Neural cell (in vitro differentiated cells): ENCODE measurements around the gene TSPAN31. TPM values are rescaled to one million over a fixed set of nuclear protein-coding genes. Genes with fewer than 3 reads are reported as not detected.

ENCODE experiments used
- H2AFZ ChIP-seq: fragments of 200-600, 300-800 bp; sonication (generic), shearing (Covaris generic); 2 replicates; pipeline ENCODE4 v1.6.0; 2014; ENCODE audit warnings: low read depth, mild to moderate bottlenecking, antibody characterized with exemption, low read length, moderate library complexity
- H3F3A ChIP-seq: fragments of 200-600 bp; shearing (Covaris generic); 2 replicates; pipeline ENCODE4 v1.6.1; 2016; ENCODE audit warnings: mild to moderate bottlenecking, moderate library complexity, mixed read lengths, antibody characterized with exemption, low read length; ENCODE audit not compliant: insufficient read depth, poor library complexity, severe bottlenecking
- H3K27ac ChIP-seq: fragments of 200-600, 300-800 bp; sonication (generic), shearing (Covaris generic); 2 replicates; pipeline ENCODE4 v1.5.1; 2014; ENCODE audit warnings: mild to moderate bottlenecking, low read length, moderate library complexity
- H3K27me3 ChIP-seq: fragments of 300-800, 200-600 bp; sonication (generic), shearing (Covaris generic); 2 replicates; pipeline ENCODE4 v1.6.0; 2014; ENCODE audit warnings: mild to moderate bottlenecking, low read depth, low read length, moderate library complexity; ENCODE audit not compliant: insufficient read depth
- H3K36me3 ChIP-seq: fragments of 300-800, 200-600 bp; sonication (generic), shearing (Covaris generic); 2 replicates; pipeline ENCODE4 v1.5.1; 2014; ENCODE audit warnings: mild to moderate bottlenecking, antibody characterized with exemption, low read length, moderate library complexity; ENCODE audit not compliant: insufficient read depth
- H3K4me2 ChIP-seq: fragments of 300-800, 200-600 bp; sonication (generic), shearing (Covaris generic); 2 replicates; pipeline ENCODE4 v1.6.0; 2014; ENCODE audit warnings: mild to moderate bottlenecking, low read length
- H3K4me3 ChIP-seq: fragments of 300-800, 200-600 bp; sonication (generic), shearing (Covaris generic); 2 replicates; pipeline ENCODE4 v1.5.1; 2014; ENCODE audit warnings: mild to moderate bottlenecking, low read length, moderate library complexity
- H3K79me2 ChIP-seq: fragments of 200-600 bp; shearing (Covaris generic); replicated peaks from 2 replicates; pipeline ENCODE4 v1.6.0; 2014; ENCODE audit warnings: mild to moderate bottlenecking, low read length, moderate library complexity; ENCODE audit not compliant: insufficient read depth
- H3K9ac ChIP-seq: fragments of 300-800, 200-600 bp; sonication (generic), shearing (Covaris generic); 2 replicates; pipeline ENCODE4 v1.6.1; 2016; ENCODE audit warnings: mild to moderate bottlenecking, low read length, mixed read lengths
- H3K9me2 ChIP-seq: fragments of 200-600 bp; shearing (Covaris generic); 2 replicates; pipeline ENCODE4 v1.6.1; 2016; ENCODE audit warnings: mild to moderate bottlenecking, low read length, mixed read lengths; ENCODE audit not compliant: insufficient read depth
- H3K9me3 ChIP-seq: fragments of 200-600, 300-800 bp; sonication (generic), shearing (Covaris generic); 2 replicates; pipeline ENCODE4 v1.6.1; 2016; ENCODE audit warnings: mild to moderate bottlenecking, mixed run types, low read length, moderate library complexity, mixed read lengths
- H4K20me1 ChIP-seq: fragments of 200-600 bp; shearing (Covaris generic); 2 replicates; pipeline ENCODE4 v1.6.1; 2016; ENCODE audit warnings: mild to moderate bottlenecking, mixed run types; ENCODE audit not compliant: insufficient read depth
- CTCF ChIP-seq: fragments of 450-650 bp; IDR thresholded peaks from 2 replicates; pipeline ENCODE4 v1.5.1; 2014; ENCODE audit warnings: antibody characterized with exemption, mild to moderate bottlenecking, moderate library complexity; ENCODE audit not compliant: poor library complexity, severe bottlenecking
- EP300 ChIP-seq: fragments of 450-650 bp; conservative IDR thresholded peaks from 2 replicates; pipeline ENCODE4 v1.6.1; 2014; ENCODE audit warnings: antibody characterized with exemption, mild to moderate bottlenecking, moderate library complexity; ENCODE audit not compliant: poor library complexity, severe bottlenecking
- EZH2 ChIP-seq: fragments of 200-600, 300-800 bp; shearing (Covaris generic), sonication (generic); IDR thresholded peaks from 2 replicates; pipeline ENCODE4 v1.6.1; 2014; ENCODE audit warnings: antibody characterized with exemption, low read length, borderline replicate concordance, mild to moderate bottlenecking; ENCODE audit not compliant: insufficient read depth, poor library complexity, severe bottlenecking
- MXI1 ChIP-seq: fragments of 450-650 bp; conservative IDR thresholded peaks from 2 replicates; pipeline ENCODE4 v1.6.1; 2014; ENCODE audit warnings: antibody characterized with exemption, mild to moderate bottlenecking; ENCODE audit not compliant: poor library complexity, severe bottlenecking
- POLR2AphosphoS5 ChIP-seq: IDR thresholded peaks from 2 replicates; pipeline ENCODE4 v1.6.1; 2012
- RAD21 ChIP-seq: fragments of 450-650 bp; conservative IDR thresholded peaks from 2 replicates; pipeline ENCODE4 v1.6.1; 2014; ENCODE audit warnings: antibody characterized with exemption, mild to moderate bottlenecking, moderate library complexity
- REST ChIP-seq: IDR thresholded peaks from 2 replicates; pipeline ENCODE4 v1.6.1; 2012; ENCODE audit warnings: borderline replicate concordance
- SMC3 ChIP-seq: fragments of 450-650 bp; conservative IDR thresholded peaks from 2 replicates; pipeline ENCODE4 v1.6.1; 2014; ENCODE audit warnings: antibody characterized with exemption, mild to moderate bottlenecking, moderate library complexity; ENCODE audit not compliant: poor library complexity
- TAF1 ChIP-seq: IDR thresholded peaks from 2 replicates; pipeline ENCODE4 v1.6.1; 2012; ENCODE audit warnings: low read depth
- polyA plus RNA-seq: library from polyadenylated mRNA; depleted of rRNA; stranded (reverse); fragments of >200 nt; gene quantifications from 2 replicates; pipeline ENCODE4 v1.2.3, GENCODE V29; 2014

Gene TSPAN31
- polyA plus RNA-seq, 1 donor from 2014 or later = 85.3 TPM

DNA sequence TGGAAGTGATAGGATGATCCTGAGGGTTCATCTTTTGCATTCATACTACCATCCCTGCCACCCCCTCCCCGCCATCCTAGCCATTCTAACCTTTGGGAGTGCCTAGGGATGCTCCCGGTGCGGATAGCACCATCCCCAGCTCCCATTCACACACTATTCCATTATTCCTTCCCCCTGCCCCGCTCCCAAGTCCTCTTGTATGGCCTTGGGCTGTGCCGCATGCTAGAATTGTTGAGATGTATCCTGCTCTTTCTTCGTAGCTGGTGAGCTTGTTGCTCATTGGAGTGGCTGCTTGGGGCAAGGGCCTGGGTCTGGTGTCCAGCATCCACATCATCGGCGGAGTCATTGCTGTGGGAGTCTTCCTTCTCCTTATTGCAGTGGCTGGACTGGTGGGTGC lies 644 bp downstream of the TSPAN31 start:
- no peaks in the 10 kb centered on the region for H3F3A ChIP-seq
- TF ChIP-seq RAD21 = no peak
- no peak for TF ChIP-seq REST
- TF ChIP-seq SMC3 = no peak
- TF ChIP-seq EP300 = no peak
- no peak for TF ChIP-seq MXI1
- TF ChIP-seq EZH2 = no peak
- TF ChIP-seq CTCF = no peak
- no peak for TF ChIP-seq POLR2AphosphoS5
- H4K20me1 ChIP-seq = no peaks in the 10 kb centered on the region

GRCh38 chr12:57746025-57746424 lies 1.2 kb downstream of the TSPAN31 start:
- Histone ChIP-seq H3K9ac (peak overlapping the region; percentile 87), H3F3A (no peaks in the 10 kb centered on the region), H4K20me1 (no peaks in the 10 kb centered on the region), H3K4me3 (peak overlapping the region; percentile 71), H3K36me3 (peaks cover 7% of the 10 kb centered on the region), H3K79me2 (peaks cover 16% of the 10 kb centered on the region), H3K4me2 (peak overlapping the region; percentile 87), H3K27ac (no peak overlapping the region), H3K9me3 (no peaks in the 10 kb centered on the region), H3K27me3 (no peaks in the 10 kb centered on the region), H2AFZ (no peak overlapping the region), H3K9me2 (no peaks in the 10 kb centered on the region)
- TF ChIP-seq SMC3 (no peak), EP300 (no peak), CTCF (no peak), REST (no peak), TAF1 (no peak), MXI1 (no peak), POLR2AphosphoS5 (no peak), RAD21 (no peak), EZH2 (no peak)

More for the DNA sequence above, 644 bp downstream of the TSPAN31 start:
- H3K9ac ChIP-seq = peak overlapping the region; percentile 87
- no peaks in the 10 kb centered on the region for H3K27me3 ChIP-seq
- H2AFZ ChIP-seq = peak overlapping the region; percentile 89
- H3K9me3 ChIP-seq = no peaks in the 10 kb centered on the region
- peaks cover 7% of the 10 kb centered on the region for H3K36me3 ChIP-seq
- H3K27ac ChIP-seq = peak overlapping the region; percentile 94
- H3K9me2 ChIP-seq = no peaks in the 10 kb centered on the region
- H3K4me3 ChIP-seq = peak overlapping the region; percentile 71
- peaks cover 10% of the 10 kb centered on the region for H3K79me2 ChIP-seq
- H3K4me2 ChIP-seq = peak overlapping the region; percentile 87
